Activated gamma-delta T cell treated with anti-CD3 and anti-CD28 coated beads, Interleukin-2, amount 50 U/mL, for 16 hours (primary cell): ENCODE results near the gene FAM228B.

Experiments used
- DNase-seq: peaks from one replicate; pipeline ENCODE4 v3.0.0-alpha.2; 2020; ENCODE audit warnings: low read depth

FAM228B gene

DNA sequence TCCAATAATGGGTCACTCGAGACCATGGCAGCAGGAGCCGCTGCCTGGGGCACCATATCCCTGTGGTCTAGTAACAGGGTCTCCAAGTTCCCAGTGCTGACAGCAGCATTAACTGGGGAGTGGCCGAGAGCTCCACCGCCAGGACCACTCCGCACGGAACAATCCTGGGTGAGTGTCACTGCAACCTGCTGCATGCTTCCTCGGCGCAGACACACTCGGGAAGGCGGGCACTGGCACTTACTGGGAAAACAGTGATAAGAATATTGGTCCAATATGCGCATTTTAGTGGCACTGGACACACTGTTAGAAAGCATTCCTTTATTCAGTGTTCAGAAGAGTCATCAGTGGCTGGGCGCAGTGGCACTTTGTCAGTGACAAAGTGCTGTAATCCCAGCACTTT is 81.2 kb downstream of the FAM228B start:
- no peak for DNase-seq

DNA sequence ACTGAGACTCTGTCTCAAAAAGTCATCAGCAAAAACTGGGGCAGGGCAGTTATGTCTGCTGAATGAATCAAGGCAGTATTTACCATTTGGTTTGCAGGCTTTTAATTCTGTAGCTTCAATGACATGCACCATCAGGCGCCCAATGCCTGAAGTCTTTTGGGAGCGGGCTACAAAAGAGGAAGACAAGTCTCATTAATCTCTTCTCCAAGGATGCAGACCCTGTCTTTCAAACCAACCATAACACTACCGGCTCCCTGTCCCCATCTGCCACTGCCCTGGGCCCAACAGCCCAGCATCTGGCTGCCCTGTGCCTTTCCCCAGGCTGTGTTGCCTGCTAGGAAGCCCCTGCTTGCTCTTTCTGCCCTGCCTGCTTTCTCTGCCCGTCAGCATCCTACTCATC is 81.9 kb downstream of the FAM228B start:
- DNase-seq = no peak

DNA sequence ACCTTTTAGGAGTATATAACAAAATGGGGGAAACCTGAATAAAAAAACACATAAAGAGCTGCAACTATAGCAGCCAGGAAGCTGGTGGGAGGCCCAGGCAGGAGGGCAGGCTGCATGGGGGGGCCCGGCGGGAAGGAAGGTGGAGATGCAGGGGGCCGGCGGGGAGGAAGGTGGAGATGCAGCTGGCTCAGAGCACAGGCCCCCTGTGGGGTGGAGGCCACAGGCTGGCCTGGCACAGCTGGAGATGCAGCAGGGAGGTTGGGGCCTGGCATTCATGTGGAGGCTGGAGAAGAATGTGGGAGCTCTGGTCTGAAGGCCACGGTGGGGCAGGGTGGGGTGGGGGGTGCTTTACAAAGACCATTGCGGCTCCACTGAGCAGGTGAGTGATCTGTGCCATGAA is 83.0 kb downstream of the FAM228B start:
- no peak for DNase-seq

DNA sequence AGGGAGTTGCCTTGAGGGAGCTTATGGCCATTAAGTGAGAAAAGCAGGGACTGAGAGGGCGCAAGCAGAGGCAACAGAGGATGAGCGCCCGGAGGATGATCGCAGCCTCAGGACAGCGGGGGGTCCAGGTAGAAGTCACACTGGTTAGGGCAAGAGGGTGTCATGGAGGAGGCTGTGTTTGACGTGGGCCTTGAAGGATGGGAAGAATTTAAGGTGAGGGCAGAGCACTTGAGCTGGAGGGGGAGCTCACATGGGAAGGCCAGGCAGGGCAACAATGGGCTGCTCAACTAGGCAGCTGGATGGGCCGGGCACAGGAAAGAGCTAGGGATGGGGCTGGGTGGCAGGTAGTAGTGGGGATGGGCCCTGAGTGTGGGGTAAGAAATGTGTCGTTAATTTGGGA is 83.4 kb downstream of the FAM228B start:
- no peak for DNase-seq

DNA sequence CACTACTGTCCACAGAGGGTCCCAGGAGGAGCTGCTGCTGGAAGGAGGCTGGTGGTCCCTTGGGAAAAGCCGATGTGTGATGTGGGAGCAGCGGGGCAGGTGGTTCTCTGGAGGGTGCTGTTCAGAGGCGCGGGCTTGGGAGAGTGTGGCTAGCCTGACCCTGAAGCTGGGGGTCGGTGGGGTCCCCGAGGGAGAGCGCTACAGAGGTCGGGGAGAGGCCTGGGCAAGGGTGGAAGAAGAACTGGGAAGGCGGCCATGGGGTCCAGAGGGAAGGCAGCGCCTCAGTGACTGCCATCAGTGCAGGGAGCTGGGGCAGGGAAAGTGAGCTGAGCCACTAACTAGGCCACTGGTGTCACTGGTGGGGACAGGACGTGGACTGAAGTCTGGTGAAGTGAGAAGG is 84.1 kb downstream of the FAM228B start:
- DNase-seq = no peak

DNA sequence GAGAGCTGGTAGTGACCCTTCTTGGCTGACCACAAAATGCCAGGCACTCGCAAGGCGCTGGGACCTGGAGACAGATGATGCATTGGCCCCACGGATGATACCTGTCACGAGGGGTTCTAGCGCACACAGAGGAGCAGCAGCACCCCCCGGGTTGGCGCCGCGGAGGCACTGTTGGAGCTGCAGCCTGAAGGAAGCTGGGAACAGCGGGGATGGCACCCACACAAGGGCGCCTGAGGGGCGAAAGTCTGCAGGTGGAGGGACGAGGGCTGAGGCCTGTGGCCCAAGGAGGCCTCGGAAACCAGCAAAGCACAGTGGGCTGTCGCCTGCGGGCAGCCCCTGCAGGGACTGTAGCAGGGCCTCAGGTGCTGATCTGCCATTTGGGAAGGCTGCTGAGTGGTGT is 85.2 kb downstream of the FAM228B start:
- no peak for DNase-seq

DNA sequence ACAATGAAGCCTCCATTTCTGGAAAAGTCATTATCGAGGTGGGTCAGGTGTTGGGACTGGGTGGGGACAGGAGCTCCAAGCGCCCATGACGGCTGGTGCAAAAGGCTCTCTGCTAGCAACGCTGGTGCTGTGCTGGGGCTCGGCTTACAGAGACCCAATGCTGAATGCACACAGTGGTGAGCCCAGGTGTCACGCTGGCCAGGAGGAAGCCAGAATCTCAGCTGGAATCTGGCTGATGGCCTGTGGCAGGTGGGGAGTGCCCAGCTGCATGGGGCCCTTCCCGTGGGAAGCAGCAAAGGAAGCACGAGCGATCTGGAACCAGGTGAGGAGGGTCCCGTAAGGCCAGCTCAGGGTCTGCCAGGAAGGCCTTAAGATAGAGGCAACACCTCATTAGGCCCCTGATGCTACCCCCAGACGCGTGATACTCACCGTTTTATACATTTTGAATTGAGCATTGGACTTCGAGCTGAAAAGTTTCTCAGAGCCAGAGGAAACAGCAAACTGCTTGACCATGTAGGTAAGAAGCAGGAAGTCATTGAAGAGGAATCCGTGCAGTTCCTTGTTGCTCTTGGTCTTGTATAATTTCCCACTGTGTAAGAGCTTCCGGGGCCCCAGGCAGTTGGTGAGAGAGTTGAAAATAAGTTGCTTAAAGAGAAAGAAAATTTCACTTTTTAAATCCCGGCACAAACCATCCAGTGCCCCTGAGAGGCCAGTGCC is 86.3 kb downstream of the FAM228B start:
- no peak for DNase-seq

DNA sequence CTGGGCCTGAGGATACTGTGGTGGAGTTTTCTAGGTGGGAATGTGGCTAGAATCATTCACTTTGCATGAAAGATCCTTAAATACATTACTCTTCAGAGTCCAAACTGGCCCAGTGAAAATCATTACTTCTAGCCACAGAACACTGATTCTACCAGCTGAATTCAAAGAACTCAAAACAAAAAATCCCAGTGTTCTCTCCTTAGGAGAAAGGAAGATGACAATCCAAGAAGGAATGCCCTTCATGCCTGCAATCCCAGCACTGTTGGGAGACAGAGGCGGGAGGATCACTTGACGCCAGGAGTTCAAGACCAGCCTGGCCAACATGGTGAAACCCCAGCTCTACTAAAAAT is 86.8 kb downstream of the FAM228B start:
- no peak for DNase-seq

DNA sequence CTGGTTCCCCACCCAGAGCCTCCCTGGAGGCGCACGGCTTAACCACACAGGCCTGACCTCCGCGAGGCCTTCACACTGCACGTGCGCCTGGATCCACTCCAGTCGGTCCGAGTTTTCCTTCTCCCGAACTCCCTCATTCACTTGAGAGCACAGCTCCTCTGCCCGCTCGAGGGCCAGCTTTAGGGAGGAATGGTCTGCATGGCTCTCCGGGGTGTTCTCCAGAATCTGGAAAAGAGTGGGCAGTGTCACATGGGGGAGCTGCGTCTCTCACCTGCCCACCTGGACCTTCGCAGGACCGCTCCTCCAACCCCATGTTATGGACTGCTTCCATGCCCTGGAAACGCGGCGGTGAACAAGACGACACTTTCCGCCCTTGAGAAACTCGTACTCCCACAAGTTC is 87.5 kb downstream of the FAM228B start:
- DNase-seq = no peak

DNA sequence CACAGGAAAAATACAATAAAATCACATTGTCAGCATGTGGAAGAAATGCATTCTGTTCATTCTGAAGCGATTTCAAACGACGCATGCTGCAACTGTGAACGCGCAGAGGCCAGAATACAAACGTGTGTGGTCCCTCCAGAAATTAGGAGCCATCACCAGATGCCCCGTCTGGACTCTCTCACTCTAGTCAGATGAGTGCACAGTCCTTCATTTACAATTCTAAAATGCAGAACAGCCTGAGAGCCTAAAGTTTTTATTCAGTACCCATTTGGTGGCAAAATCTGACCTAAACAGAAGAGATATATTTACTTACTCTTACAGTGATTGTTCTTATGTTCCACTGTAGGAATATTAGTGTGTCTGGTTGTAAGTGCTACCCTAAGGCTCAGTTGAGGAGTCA is 88.1 kb downstream of the FAM228B start:
- no peak for DNase-seq

DNA sequence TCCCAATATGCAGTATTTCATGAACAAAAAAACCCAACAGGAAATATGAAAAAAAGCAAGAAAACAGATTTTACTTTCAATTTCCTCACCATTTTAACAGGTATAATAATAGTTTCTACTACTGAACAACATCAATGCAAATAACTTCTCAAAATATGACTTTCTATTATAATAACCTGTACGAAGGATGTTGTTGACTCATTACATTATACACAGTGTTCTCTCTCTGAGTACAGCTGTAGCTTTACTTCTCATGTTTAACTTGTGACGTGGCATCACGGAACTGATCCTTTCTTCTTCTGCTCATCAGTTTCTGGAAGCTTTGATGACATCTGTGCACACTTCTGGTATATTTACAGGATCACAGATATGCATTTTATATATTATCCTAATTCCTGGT is 91.6 kb downstream of the FAM228B start:
- DNase-seq = no peak
